ENCODE data around the gene FOXK1.

Gene FOXK1

GRCh38 chr7:4745265-4745919, 63.3 kb downstream of the FOXK1 start:
- DNase-seq (ENCODE audit: low read depth), result no peak

- DNase-seq (ENCODE audit: low read depth), result peak; percentile 86
Measured at GRCh38 chr7:4745971-4746919, 64.2 kb downstream of the FOXK1 start.

GRCh38 chr7:4747013-4747412, 64.9 kb downstream of the FOXK1 start:
- no peak for DNase-seq (ENCODE audit: low read depth)

- DNase-seq (ENCODE audit: low read depth), result no peak
Measured at GRCh38 chr7:4747746-4748145, 65.7 kb downstream of the FOXK1 start.

- DNase-seq (ENCODE audit: low read depth), result no peak
Measured at GRCh38 chr7:4748231-4748681, 66.2 kb downstream of the FOXK1 start.

- no peak for DNase-seq (ENCODE audit: low read depth)
Measured at GRCh38 chr7:4749363-4749762, 67.3 kb downstream of the FOXK1 start.

- DNase-seq (ENCODE audit: low read depth), result no peak
Measured at GRCh38 chr7:4749798-4750197, 67.7 kb downstream of the FOXK1 start.

- DNase-seq (ENCODE audit: low read depth), result no peak
Measured at GRCh38 chr7:4751398-4751947, 69.4 kb downstream of the FOXK1 start.

- DNase-seq (ENCODE audit: low read depth), result peak; percentile 36
Measured at GRCh38 chr7:4753598-4754432, 71.7 kb downstream of the FOXK1 start.

- DNase-seq (ENCODE audit: low read depth), result no peak
Measured at GRCh38 chr7:4754433-4755010, 72.4 kb downstream of the FOXK1 start.

- no peak for DNase-seq (ENCODE audit: low read depth)
Measured at GRCh38 chr7:4755045-4755444, 73.0 kb downstream of the FOXK1 start.

- DNase-seq (ENCODE audit: low read depth), result no peak
Measured at GRCh38 chr7:4758111-4758510, 76.0 kb downstream of the FOXK1 start.

GRCh38 chr7:4758791-4759190, 76.7 kb downstream of the FOXK1 start:
- DNase-seq (ENCODE audit: low read depth), result no peak

- no peak for DNase-seq (ENCODE audit: low read depth)
Measured at GRCh38 chr7:4759211-4759610, 77.1 kb downstream of the FOXK1 start.

GRCh38 chr7:4760952-4761351, 78.9 kb downstream of the FOXK1 start:
- DNase-seq (ENCODE audit: low read depth), result no peak

GRCh38 chr7:4762121-4763055, 80.3 kb downstream of the FOXK1 start:
- DNase-seq (ENCODE audit: low read depth), result no peak

- DNase-seq (ENCODE audit: low read depth), result no peak
Measured at GRCh38 chr7:4763091-4763793, 81.1 kb downstream of the FOXK1 start.

GRCh38 chr7:4763794-4764185, 81.7 kb downstream of the FOXK1 start:
- DNase-seq (ENCODE audit: low read depth), result no peak

- peak; percentile 12 for DNase-seq (ENCODE audit: low read depth)
Measured at GRCh38 chr7:4764402-4765007, 82.4 kb downstream of the FOXK1 start.
